K562 (cell line): Measurements from ENCODE around the gene LRRC3C. TPM values are rescaled to one million over a fixed set of nuclear protein-coding genes. Genes with fewer than 3 reads are reported as not detected.

ENCODE experiments used
- BRF1 ChIP-seq: IDR thresholded peaks from 3 replicates; pipeline ENCODE4 v1.6.1; 2011; ENCODE audit warnings: borderline replicate concordance, mild to moderate bottlenecking; ENCODE audit not compliant: insufficient read length; ENCODE audit errors: extremely low read depth
- CHD1 ChIP-seq: fragments of 200-600 bp; sonication (generic); IDR thresholded peaks from one replicate; pipeline ENCODE4 v1.6.1; 2012; ENCODE audit warnings: mild to moderate bottlenecking, moderate library complexity, low read length, inconsistent platforms
- CHD7 ChIP-seq: fragments of 200-600 bp; sonication (generic); IDR thresholded peaks from one replicate; pipeline ENCODE4 v1.6.1; 2012; ENCODE audit warnings: mild to moderate bottlenecking, low read depth, low read length, inconsistent platforms
- FOXJ2 ChIP-seq: fragments of 200-800 bp; sonication (Bioruptor generic); IDR thresholded peaks from 2 replicates; pipeline ENCODE4 v1.6.1; 2016; ENCODE audit warnings: missing genetic modification characterization, missing compliant biosample characterization
- MAFG ChIP-seq: fragments of 450-650 bp; conservative IDR thresholded peaks from 2 replicates; pipeline ENCODE4 v1.6.1; 2016; ENCODE audit warnings: missing genetic modification characterization, missing compliant biosample characterization
- MYNN ChIP-seq, 2 experiments: sonication (generic); formaldehyde crosslinking in 1 of 2; IDR thresholded peaks; 2 replicates each; pipeline versions ENCODE4 v1.5.0 to v1.6.1; 2016 to 2020; ENCODE audit warnings: antibody characterized with exemption in 1 of 2, missing genetic modification reagents in 1 of 2
- NCOA1 ChIP-seq: fragments of 450-650 bp; IDR thresholded peaks from 2 replicates; pipeline ENCODE4 v1.6.1; 2016; ENCODE audit warnings: low read depth
- RBFOX2 ChIP-seq: fragments of 200-400 bp; formaldehyde crosslinking; IDR thresholded peaks from 2 replicates; pipeline ENCODE4 v1.6.1; 2017; ENCODE audit warnings: low read depth, mild to moderate bottlenecking, low read length, moderate library complexity
- SIN3B ChIP-seq: fragments of 450-650 bp; IDR thresholded peaks from 2 replicates; pipeline ENCODE4 v1.6.1; 2017; ENCODE audit warnings: low read depth, mild to moderate bottlenecking, moderate library complexity
- TAF7 ChIP-seq: fragments of 450-650 bp; IDR thresholded peaks from 2 replicates; pipeline ENCODE4 v1.6.1; 2016; ENCODE audit warnings: missing genetic modification characterization, missing compliant biosample characterization
- ZNF197 ChIP-seq: fragments of 200-800 bp; sonication (Bioruptor generic); IDR thresholded peaks from 2 replicates; pipeline ENCODE4 v1.6.1; 2016; ENCODE audit warnings: low read depth, missing genetic modification characterization, missing compliant biosample characterization
- ZNF282 ChIP-seq: sonication (generic); formaldehyde crosslinking; IDR thresholded peaks from 2 replicates; pipeline ENCODE4 v1.8.1; 2023; ENCODE audit warnings: missing genetic modification reagents
- ZNF507 ChIP-seq: conservative IDR thresholded peaks from 2 replicates; pipeline ENCODE4 v1.6.1; 2017; ENCODE audit warnings: missing genetic modification characterization, missing compliant biosample characterization
- ZNF561 ChIP-seq: fragments of 450-650 bp; formaldehyde crosslinking; conservative IDR thresholded peaks from 2 replicates; pipeline ENCODE4 v1.4.0; 2020; ENCODE audit warnings: mild to moderate bottlenecking, moderate library complexity
- ZNF699 ChIP-seq: fragments of 250-450 bp; sonication (Bioruptor Pico); IDR thresholded peaks from 2 replicates; pipeline ENCODE4 v1.8.0; 2021; ENCODE audit warnings: mild to moderate bottlenecking, moderate library complexity; ENCODE audit not compliant: insufficient replicate concordance
- polyA plus RNA-seq, 8 experiments: library from polyadenylated mRNA; depleted of rRNA in 4 of 8; stranded (reverse) in 5 of 8; unstranded in 3 of 8; fragments of >200 nt; fragmentation: Nextera tagmentation in 2 of 8; fragmentation: Illumina TruSeq in 1 of 8; extraction: Ambion mirVana in 2 of 8; extraction: Trizol in 1 of 8; gene quantifications; 2 replicates each; pipeline versions ENCODE4 v1.2.1 to v1.2.3, GENCODE V29; 2011 to 2014; ENCODE audit warnings: inconsistent platforms in 1 of 8, missing spikeins in 1 of 8
- total RNA-seq, 7 experiments: library from RNA; depleted of rRNA in 6 of 7; stranded (reverse); fragments of >200 nt in 6 of 7; fragmentation: Illumina TruSeq in 2 of 7; extraction: Trizol in 2 of 7; gene quantifications; 2 replicates each; pipeline versions ENCODE4 v1.2.1 to v1.2.3, GENCODE V29; 2011 to 2021; ENCODE audit warnings: low replicate concordance in 1 of 7
- TF ChIP-seq, protein P1 (sequence below): IDR thresholded peaks from 2 replicates; pipeline ENCODE4 v1.6.1; 2011; ENCODE audit not compliant: insufficient read length; ENCODE audit errors: extremely low read depth

The LRRC3C gene
- total and polyA plus RNA-seq, 9 of the 15 experiments (the other 6 are each of a cell fraction or from before 2014, with no cell fraction given): not detected

- no peak for TF ChIP-seq CHD7
- TF ChIP-seq CHD1: no peak
- no peak for TF ChIP-seq ZNF197 (CRISPR knock-in tag)
- TF ChIP-seq MAFG: peak; percentile 53; the same call in 1 of the 2 replicates
- TF ChIP-seq SIN3B: peak; percentile 84
- TF ChIP-seq ZNF282 (CRISPR knock-in tag): no peak
- no peak for TF ChIP-seq ZNF507 (tag)
- no peak for TF ChIP-seq BRF1
- TF ChIP-seq ZNF699: no peak
- TF ChIP-seq FOXJ2 (tag): no peak
- TF ChIP-seq RBFOX2: peak; percentile 96
- peak; percentile 38; the same call in 1 of the 2 replicates for TF ChIP-seq TAF7 (tag)
- TF ChIP-seq NCOA1: no peak
- no peak for TF ChIP-seq MYNN (IDR thresholded peaks at IDR 0.05)
- no peak for TF ChIP-seq MYNN (CRISPR knock-in tag; IDR thresholded peaks at IDR 0.05)
- TF ChIP-seq ZNF561 (CRISPR knock-in tag): no peak
- TF ChIP-seq, protein P1, sequence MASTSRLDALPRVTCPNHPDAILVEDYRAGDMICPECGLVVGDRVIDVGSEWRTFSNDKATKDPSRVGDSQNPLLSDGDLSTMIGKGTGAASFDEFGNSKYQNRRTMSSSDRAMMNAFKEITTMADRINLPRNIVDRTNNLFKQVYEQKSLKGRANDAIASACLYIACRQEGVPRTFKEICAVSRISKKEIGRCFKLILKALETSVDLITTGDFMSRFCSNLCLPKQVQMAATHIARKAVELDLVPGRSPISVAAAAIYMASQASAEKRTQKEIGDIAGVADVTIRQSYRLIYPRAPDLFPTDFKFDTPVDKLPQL: no peak
Observed at GRCh38 chr17:39980351-39981206, 53.0 kb downstream of the LRRC3C start, which contains the start of gene PSMD3 (continued).
